ENCODE data around the gene ZNHIT2. TPM values are rescaled to one million over a fixed set of nuclear protein-coding genes. Genes with fewer than 3 reads are reported as not detected.

The ZNHIT2 gene
- total RNA-seq, 2 donors from 2014 or later, result 18.7 to 33.9 TPM

GRCh38 chr11:65125197-65126056 is 7.9 kb upstream of the ZNHIT2 start:
- Histone ChIP-seq H3K36me3 (replicated peaks in 1 of 2; ENCODE audit: insufficient read depth in 1 of 2, low read depth in 2 of 2) (peaks cover 26 to 40% of the 10 kb centered on the region in 2 donors), H3K27me3 (no peaks in the 10 kb centered on the region)

GRCh38 chr11:65124480-65125196 is 7.1 kb upstream of the ZNHIT2 start:
- no peaks in the 10 kb centered on the region for H3K27me3 ChIP-seq
- H3K27ac ChIP-seq, result peak overlapping the region in 1 of 4 donors; percentile 6
- H3K9me3 ChIP-seq, result no peaks in the 10 kb centered on the region
- WGBS, 2 donors, result 84 to 87% methylated on average over 5 of the region's 5 CpGs
- no peak for ATAC-seq
- no peak for TF ChIP-seq CTCF (IDR thresholded peaks at IDR 0.05)
- TF ChIP-seq POLR2A (IDR thresholded peaks at IDR 0.05), result no peak
- peaks cover 18 to 34% of the 10 kb centered on the region in 2 donors for H3K36me3 ChIP-seq (replicated peaks in 1 of 2; ENCODE audit: insufficient read depth in 1 of 2, low read depth in 2 of 2)
- H3K4me1 ChIP-seq, result peaks cover 33% of the 10 kb centered on the region
- H3K4me3 ChIP-seq, result no peak overlapping the region
- intact Hi-C loops (cut with DNase I), result no loop called here
- DNase-seq, result peak in 1 of 4 donors; percentile 9

More at GRCh38 chr11:65125197-65126056, 7.9 kb upstream of the ZNHIT2 start:
- 78 to 81% methylated on average over 10 to 12 of the region's 12 CpGs for WGBS, 2 donors
- DNase-seq (no peak), ATAC-seq (no peak)
- Histone ChIP-seq H3K9me3 (no peaks in the 10 kb centered on the region), H3K4me1 (peaks cover 30% of the 10 kb centered on the region), H3K27ac (peak overlapping the region in 1 of 4 donors; percentile 6), H3K4me3 (no peak overlapping the region)
- intact Hi-C loops (cut with DNase I), result no loop called here
- TF ChIP-seq POLR2A (IDR thresholded peaks at IDR 0.05), result no peak
- no peak for TF ChIP-seq CTCF (IDR thresholded peaks at IDR 0.05)

GRCh38 chr11:65121865-65122696 is 4.6 kb upstream of the ZNHIT2 start, which contains the start of the genes FAU and MRPL49:
Gene FAU (minus strand): TSS chr11:65122134. CDS start chr11:65121813, 321 bp downstream.
Gene MRPL49 (plus strand): TSS chr11:65122321. CDS start chr11:65122347, 26 bp downstream.
- intact Hi-C loops (cut with DNase I), result no loop called here
- TF ChIP-seq POLR2A (IDR thresholded peaks at IDR 0.05) (peak; percentile 91 to 96 (median 95)), CTCF (IDR thresholded peaks at IDR 0.05) (peak in 1 of 7 experiments; percentile 25)
- H3K27me3 ChIP-seq, result no peaks in the 10 kb centered on the region
- H3K36me3 ChIP-seq (replicated peaks in 1 of 2; ENCODE audit: insufficient read depth in 1 of 2, low read depth in 2 of 2), result peaks cover 0 to 19% of the 10 kb centered on the region in 2 donors
- no peaks in the 10 kb centered on the region for H3K9me3 ChIP-seq
- 0% methylated on average over 62 to 64 of the region's 64 CpGs for WGBS, 2 donors
- DNase-seq (peak; percentile 99 to 100 (median 99)), ATAC-seq (peak; percentile 82)
- peaks cover 33% of the 10 kb centered on the region for H3K4me1 ChIP-seq
- peak within 1 kb of the TSS; percentile 37 to 63 for H3K4me3 ChIP-seq
- H3K27ac ChIP-seq, result peak within 1 kb of the TSS; percentile 71 to 94 (median 88)

- WGBS, 2 donors, result 0% methylated on average over 13 to 22 of the region's 22 CpGs
- TF ChIP-seq CTCF (IDR thresholded peaks at IDR 0.05) (no peak), POLR2A (IDR thresholded peaks at IDR 0.05) (no peak)
- DNase-seq (peak in 1 of 4 donors; percentile 37), ATAC-seq (no peak)
- Histone ChIP-seq H3K4me3 (peak overlapping the region; percentile 37 to 63), H3K27ac (peak overlapping the region; percentile 71 to 94 (median 88)), H3K27me3 (no peaks in the 10 kb centered on the region), H3K36me3 (replicated peaks in 1 of 2; ENCODE audit: insufficient read depth in 1 of 2, low read depth in 2 of 2) (peaks cover 0 to 15% of the 10 kb centered on the region in 2 donors), H3K9me3 (no peaks in the 10 kb centered on the region), H3K4me1 (peaks cover 38% of the 10 kb centered on the region)
- intact Hi-C loops (cut with DNase I), result no loop called here
Observed at GRCh38 chr11:65121447-65121864, 4.0 kb upstream of the ZNHIT2 start.
